Astrocyte (in vitro differentiated cells and primary cell): ENCODE data around the gene TSTD2. TPM values are rescaled to one million over a fixed set of nuclear protein-coding genes. Genes with fewer than 3 reads are reported as not detected.

Experiments
- DNase-seq: peaks from one replicate; pipeline ENCODE4 v3.0.0-alpha.2; 2010; ENCODE audit warnings: low read depth
- FAIRE-seq: peaks from 2 replicates; lab custom pipeline; 2011; peaks lifted over from hg19 to GRCh38; lab: Jason Lieb, UNC
- H2AFZ ChIP-seq: 2 replicates; pipeline ENCODE4 v1.6.0; 2012; ENCODE audit warnings: low read depth, low read length, inconsistent platforms
- H3K27ac ChIP-seq: 2 replicates; pipeline ENCODE4 v1.5.1; 2011; ENCODE audit warnings: low read depth, low read length, inconsistent platforms
- H3K27me3 ChIP-seq: 2 replicates; pipeline ENCODE4 v1.6.0; 2011; ENCODE audit warnings: low read length, inconsistent platforms; ENCODE audit not compliant: insufficient read depth
- H3K36me3 ChIP-seq: 2 replicates; pipeline ENCODE4 v1.5.1; 2011; ENCODE audit warnings: low read length, inconsistent platforms; ENCODE audit not compliant: insufficient read depth
- H3K4me1 ChIP-seq: 2 replicates; pipeline ENCODE4 v1.5.1; 2011; ENCODE audit warnings: low read length, inconsistent platforms; ENCODE audit not compliant: insufficient read depth
- H3K4me2 ChIP-seq: 2 replicates; pipeline ENCODE4 v1.6.0; 2012; ENCODE audit warnings: low read length, inconsistent platforms
- H3K4me3 ChIP-seq: 2 replicates; pipeline ENCODE4 v1.5.1; 2011; ENCODE audit warnings: low read depth, mild to moderate bottlenecking, low read length, inconsistent platforms; ENCODE audit not compliant: insufficient read depth
- H3K79me2 ChIP-seq: 2 replicates; pipeline ENCODE4 v1.6.0; 2012; ENCODE audit warnings: mild to moderate bottlenecking, low read length, inconsistent platforms; ENCODE audit not compliant: insufficient read depth
- H3K9ac ChIP-seq: 2 replicates; pipeline ENCODE4 v1.6.0; 2012; ENCODE audit warnings: mild to moderate bottlenecking, low read length, inconsistent platforms
- H3K9me3 ChIP-seq: 2 replicates; pipeline ENCODE4 v1.5.1; 2012; ENCODE audit warnings: low read depth, mild to moderate bottlenecking, low read length, inconsistent platforms; ENCODE audit not compliant: insufficient read depth
- H4K20me1 ChIP-seq: 2 replicates; pipeline ENCODE4 v1.6.0; 2012; ENCODE audit warnings: low read length, inconsistent platforms; ENCODE audit not compliant: insufficient read depth
- H3K27ac Mint-ChIP-seq: one replicate; pipeline ENCODE4 v1.8.0; 2021; ENCODE audit warnings: mild to moderate bottlenecking, mixed read lengths; ENCODE audit not compliant: unreplicated experiment
- H3K27me3 Mint-ChIP-seq: one replicate; pipeline ENCODE4 v1.8.0; 2021; ENCODE audit warnings: low read depth, mixed read lengths; ENCODE audit not compliant: unreplicated experiment
- H3K36me3 Mint-ChIP-seq: one replicate; pipeline ENCODE4 v1.8.0; 2021; ENCODE audit warnings: low read depth, mixed read lengths; ENCODE audit not compliant: unreplicated experiment
- H3K4me1 Mint-ChIP-seq: one replicate; pipeline ENCODE4 v1.8.0; 2021; ENCODE audit warnings: low read depth, mixed read lengths; ENCODE audit not compliant: unreplicated experiment
- H3K4me3 Mint-ChIP-seq: one replicate; pipeline ENCODE4 v1.8.0; 2021; ENCODE audit warnings: mild to moderate bottlenecking, moderate library complexity, mixed read lengths; ENCODE audit not compliant: unreplicated experiment
- H3K9me3 Mint-ChIP-seq: one replicate; pipeline ENCODE4 v1.8.0; 2021; ENCODE audit warnings: mild to moderate bottlenecking, mixed read lengths; ENCODE audit not compliant: unreplicated experiment
- EZH2 ChIP-seq: IDR thresholded peaks from 2 replicates; pipeline ENCODE4 v1.6.1; 2012; ENCODE audit warnings: mild to moderate bottlenecking, low read length, inconsistent platforms; ENCODE audit not compliant: insufficient read depth
- total RNA-seq: library from RNA; stranded (reverse); gene quantifications from 2 replicates; pipeline ENCODE4 v1.2.1, GENCODE V29; 2021
- TF ChIP-seq, protein P1 (sequence below): IDR thresholded peaks from 2 replicates; pipeline ENCODE4 v1.5.1; 2011; ENCODE audit warnings: low read depth, mild to moderate bottlenecking, inconsistent platforms, low read length, moderate library complexity; ENCODE audit not compliant: insufficient read depth

The TSTD2 gene
- total RNA-seq, 1 donor from 2014 or later = 19.4 TPM

DNA sequence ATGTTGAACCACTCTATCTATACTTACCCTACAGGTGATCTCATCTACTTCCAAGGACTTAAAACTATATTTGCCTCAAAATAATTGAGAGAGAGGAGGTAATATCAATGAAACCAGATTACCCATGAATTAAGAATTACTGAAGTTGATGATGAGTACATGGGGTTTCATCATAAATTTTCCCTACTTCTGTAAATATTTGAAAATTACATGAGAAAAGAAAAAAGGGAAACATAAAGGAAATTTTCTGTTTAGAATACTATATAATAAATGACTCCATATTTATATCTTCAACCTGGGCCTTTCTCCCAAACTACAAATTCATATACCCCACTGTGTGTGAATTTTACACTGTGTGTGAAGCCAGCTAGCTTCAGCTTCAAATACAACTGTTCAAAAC, 2.6 kb downstream of the TSTD2 start:
- Histone ChIP-seq H3K27me3 (no peaks in the 10 kb centered on the region), H3K9ac (no peak overlapping the region), H3K4me1 (peaks cover 15% of the 10 kb centered on the region), H2AFZ (no peak overlapping the region), H3K27ac (no peak overlapping the region), H3K36me3 (peaks cover 3% of the 10 kb centered on the region), H4K20me1 (peaks cover 24% of the 10 kb centered on the region), H3K9me3 (no peaks in the 10 kb centered on the region), H3K4me2 (no peak overlapping the region), H3K79me2 (peaks cover 71% of the 10 kb centered on the region), H3K4me3 (no peak overlapping the region)
- no peaks in the 10 kb centered on the region for H3K9me3 Mint-ChIP-seq
- no peaks in the 10 kb centered on the region for H3K27me3 Mint-ChIP-seq
- TF ChIP-seq EZH2 = no peak
- TF ChIP-seq, protein P1, sequence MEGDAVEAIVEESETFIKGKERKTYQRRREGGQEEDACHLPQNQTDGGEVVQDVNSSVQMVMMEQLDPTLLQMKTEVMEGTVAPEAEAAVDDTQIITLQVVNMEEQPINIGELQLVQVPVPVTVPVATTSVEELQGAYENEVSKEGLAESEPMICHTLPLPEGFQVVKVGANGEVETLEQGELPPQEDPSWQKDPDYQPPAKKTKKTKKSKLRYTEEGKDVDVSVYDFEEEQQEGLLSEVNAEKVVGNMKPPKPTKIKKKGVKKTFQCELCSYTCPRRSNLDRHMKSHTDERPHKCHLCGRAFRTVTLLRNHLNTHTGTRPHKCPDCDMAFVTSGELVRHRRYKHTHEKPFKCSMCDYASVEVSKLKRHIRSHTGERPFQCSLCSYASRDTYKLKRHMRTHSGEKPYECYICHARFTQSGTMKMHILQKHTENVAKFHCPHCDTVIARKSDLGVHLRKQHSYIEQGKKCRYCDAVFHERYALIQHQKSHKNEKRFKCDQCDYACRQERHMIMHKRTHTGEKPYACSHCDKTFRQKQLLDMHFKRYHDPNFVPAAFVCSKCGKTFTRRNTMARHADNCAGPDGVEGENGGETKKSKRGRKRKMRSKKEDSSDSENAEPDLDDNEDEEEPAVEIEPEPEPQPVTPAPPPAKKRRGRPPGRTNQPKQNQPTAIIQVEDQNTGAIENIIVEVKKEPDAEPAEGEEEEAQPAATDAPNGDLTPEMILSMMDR = no peak
- peaks cover 4% of the 10 kb centered on the region for H3K36me3 Mint-ChIP-seq
- no peak overlapping the region for H3K27ac Mint-ChIP-seq
- FAIRE-seq = no peak
- no peak overlapping the region for H3K4me3 Mint-ChIP-seq
- no peak for DNase-seq
- H3K4me1 Mint-ChIP-seq = peaks cover 14% of the 10 kb centered on the region

DNA sequence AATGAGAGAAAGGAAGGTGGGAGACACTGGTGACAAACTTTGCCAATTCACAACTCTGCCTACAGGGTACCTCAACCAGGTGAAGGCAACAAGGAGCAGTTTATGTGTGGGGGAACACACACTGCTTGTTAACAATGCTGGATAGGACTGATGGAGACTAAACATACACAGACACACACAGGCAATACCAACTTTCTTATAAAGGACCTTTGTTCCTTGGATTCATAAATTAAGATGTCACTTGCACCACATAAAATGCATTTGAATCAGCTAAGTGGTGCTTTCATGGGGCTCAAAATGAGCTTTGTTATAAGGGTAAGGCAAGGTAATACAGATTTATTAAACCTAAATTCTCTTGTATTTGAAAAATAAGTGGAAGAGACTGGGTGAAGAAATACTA, 4.0 kb downstream of the TSTD2 start:
- Mint-ChIP-seq H3K27me3 (no peaks in the 10 kb centered on the region), H3K36me3 (peaks cover 6% of the 10 kb centered on the region), H3K9me3 (no peaks in the 10 kb centered on the region), H3K27ac (no peak overlapping the region), H3K4me1 (peaks cover 10% of the 10 kb centered on the region), H3K4me3 (no peak overlapping the region)
- Histone ChIP-seq H3K9ac (no peak overlapping the region), H3K27me3 (no peaks in the 10 kb centered on the region), H3K4me3 (no peak overlapping the region), H4K20me1 (peaks cover 17% of the 10 kb centered on the region), H3K4me2 (no peak overlapping the region), H3K79me2 (peaks cover 57% of the 10 kb centered on the region), H3K9me3 (no peaks in the 10 kb centered on the region), H3K36me3 (peaks cover 9% of the 10 kb centered on the region), H3K27ac (no peak overlapping the region), H2AFZ (no peak overlapping the region), H3K4me1 (peaks cover 7% of the 10 kb centered on the region)
- FAIRE-seq = no peak
- DNase-seq = no peak
- TF ChIP-seq EZH2 = no peak
- TF ChIP-seq, protein P1 = no peak

DNA sequence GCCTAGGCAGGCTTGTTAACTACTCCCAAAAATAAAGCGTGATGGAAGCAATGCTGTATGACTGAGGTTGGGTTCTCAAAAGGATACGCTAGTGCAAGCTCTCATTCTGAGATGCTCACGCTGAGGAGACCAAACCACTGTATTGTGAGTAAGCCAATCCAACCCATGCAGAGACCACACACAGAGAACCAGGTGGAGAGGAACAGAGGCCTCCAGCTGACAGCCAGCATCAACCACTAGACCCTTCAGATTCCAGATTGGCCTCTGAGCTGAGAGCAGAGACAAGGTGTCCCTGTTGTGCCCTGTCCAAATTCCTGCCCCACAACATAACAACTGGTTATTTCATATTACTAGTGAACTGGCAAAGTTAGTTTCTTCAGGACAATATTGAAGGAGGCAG, 4.5 kb downstream of the TSTD2 start:
- Histone ChIP-seq H2AFZ (no peak overlapping the region), H3K27ac (no peak overlapping the region), H3K79me2 (peaks cover 54% of the 10 kb centered on the region), H4K20me1 (peaks cover 14% of the 10 kb centered on the region), H3K27me3 (no peaks in the 10 kb centered on the region), H3K4me1 (peaks cover 7% of the 10 kb centered on the region), H3K9ac (no peak overlapping the region), H3K4me2 (no peak overlapping the region), H3K36me3 (peaks cover 14% of the 10 kb centered on the region), H3K9me3 (no peaks in the 10 kb centered on the region), H3K4me3 (no peak overlapping the region)
- peaks cover 12% of the 10 kb centered on the region for H3K4me1 Mint-ChIP-seq
- H3K4me3 Mint-ChIP-seq = no peak overlapping the region
- no peaks in the 10 kb centered on the region for H3K27me3 Mint-ChIP-seq
- DNase-seq (no peak), FAIRE-seq (no peak)
- peaks cover 10% of the 10 kb centered on the region for H3K36me3 Mint-ChIP-seq
- no peak overlapping the region for H3K27ac Mint-ChIP-seq
- TF ChIP-seq, protein P1 = no peak
- TF ChIP-seq EZH2 = no peak
- no peaks in the 10 kb centered on the region for H3K9me3 Mint-ChIP-seq
